Fibroblast of lung (primary cell): ENCODE data around the gene PDCD7. TPM values are rescaled to one million over a fixed set of nuclear protein-coding genes. Genes with fewer than 3 reads are reported as not detected.

Source experiments
- DNase-seq, 2 donors: peaks; one replicate each; pipeline versions ENCODE4 v3.0.0 to v3.0.0-alpha.2; 2010; ENCODE audit warnings: low read depth in 2 of 2
- H2AFZ ChIP-seq: 2 replicates; pipeline ENCODE4 v1.5.1; 2012; ENCODE audit warnings: low read length, control low read depth, inconsistent platforms
- H3K27ac ChIP-seq: 2 replicates; pipeline ENCODE4 v1.5.1; 2011; ENCODE audit warnings: low read length, control low read depth; ENCODE audit not compliant: insufficient read depth
- H3K27me3 ChIP-seq: 2 replicates; pipeline ENCODE4 v1.5.1; 2011; ENCODE audit warnings: mild to moderate bottlenecking, low read length; ENCODE audit not compliant: control insufficient read depth, insufficient read depth
- H3K36me3 ChIP-seq: 2 replicates; pipeline ENCODE4 v1.5.1; 2011; ENCODE audit warnings: low read length; ENCODE audit not compliant: control insufficient read depth, insufficient read depth
- H3K4me1 ChIP-seq: 2 replicates; pipeline ENCODE4 v1.5.1; 2011; ENCODE audit warnings: low read length; ENCODE audit not compliant: control insufficient read depth, insufficient read depth; ENCODE audit errors: extremely low read depth
- H3K4me2 ChIP-seq: 2 replicates; pipeline ENCODE4 v1.5.1; 2011; ENCODE audit warnings: low read length, control low read depth; ENCODE audit not compliant: insufficient read depth; ENCODE audit errors: extremely low read depth
- H3K4me3 ChIP-seq, 4 experiments: fragments of 200-600 bp in 1 of 4; sonication (generic) in 1 of 4; replicated peaks in 1 of 4; 2 replicates each; pipeline ENCODE4 v1.5.1; 2011 to 2016; ENCODE audit warnings: low read length in 4 of 4, low read depth in 3 of 4, mild to moderate bottlenecking in 3 of 4, control low read depth in 2 of 4, inconsistent platforms in 1 of 4, mixed read lengths in 1 of 4; ENCODE audit not compliant: insufficient read depth in 1 of 4; ENCODE audit errors: control extremely low read depth in 1 of 4
- H3K79me2 ChIP-seq: 2 replicates; pipeline ENCODE4 v1.5.1; 2012; ENCODE audit warnings: mild to moderate bottlenecking, low read length, inconsistent platforms; ENCODE audit not compliant: control insufficient read depth, insufficient read depth
- H3K9ac ChIP-seq: 2 replicates; pipeline ENCODE4 v1.5.1; 2011; ENCODE audit warnings: mild to moderate bottlenecking, low read length, control low read depth; ENCODE audit not compliant: insufficient read depth
- H3K9me3 ChIP-seq: 2 replicates; pipeline ENCODE4 v1.5.1; 2012; ENCODE audit warnings: low read depth, low read length; ENCODE audit not compliant: control insufficient read depth, insufficient read depth
- H4K20me1 ChIP-seq: 2 replicates; pipeline ENCODE4 v1.5.1; 2011; ENCODE audit warnings: low read length; ENCODE audit not compliant: control insufficient read depth, insufficient read depth; ENCODE audit errors: extremely low read depth
- EZH2 ChIP-seq: IDR thresholded peaks from 2 replicates; pipeline ENCODE4 v1.5.1; 2012; ENCODE audit warnings: low read length, control low read depth, mild to moderate bottlenecking; ENCODE audit errors: missing control alignments
- polyA plus RNA-seq, 2 donors: library from polyadenylated mRNA; depleted of rRNA in 1 of 2; stranded (reverse) in 1 of 2; unstranded in 1 of 2; fragments of >200 nt; gene quantifications; 2 replicates each; pipeline ENCODE4 v1.2.1, GENCODE V29; 2011 to 2012; ENCODE audit warnings: missing spikeins in 1 of 2
- total RNA-seq: library from RNA; depleted of rRNA; stranded (reverse); fragments of >200 nt; gene quantifications from 2 replicates; pipeline ENCODE4 v1.2.1, GENCODE V29; 2014
- TF ChIP-seq, protein P1 (sequence below), 2 donors: IDR thresholded peaks in 1 of 2; conservative IDR thresholded peaks in 1 of 2; 1 replicate in 1 of 2; 2 replicates in 1 of 2; pipeline ENCODE4 v1.5.1; 2011 to 2012; ENCODE audit warnings: low read length in 2 of 2, control low read depth in 1 of 2, inconsistent platforms in 1 of 2, low read depth in 1 of 2, mild to moderate bottlenecking in 1 of 2

The PDCD7 gene
- total and polyA plus RNA-seq, 2 donors (not counting 1 experiment from before 2014, with no cell fraction given), result 17.0 to 21.7 TPM

DNA sequence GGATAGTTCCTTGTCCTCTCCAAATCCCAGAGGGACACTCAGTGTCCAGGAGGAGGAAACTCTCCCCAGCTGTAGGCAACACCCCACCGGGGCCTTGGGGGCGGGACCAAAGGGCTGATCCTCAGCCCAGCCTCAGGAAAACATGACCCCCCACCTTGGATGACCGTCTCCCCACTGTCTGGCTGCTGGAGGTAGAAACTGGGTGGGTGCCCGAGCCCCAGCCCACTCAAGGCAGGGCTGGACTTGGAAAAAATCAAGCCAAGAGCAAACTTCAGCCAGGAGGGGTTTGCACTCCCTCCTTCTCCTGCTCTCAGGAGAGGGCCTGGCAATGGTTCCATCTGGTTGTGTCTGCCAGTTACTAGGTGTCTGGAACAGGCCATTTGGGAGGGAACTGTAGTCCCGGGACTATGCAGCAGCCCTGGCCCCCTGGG, 62.2 kb downstream of the PDCD7 start:
- no peaks in the 10 kb centered on the region for H4K20me1 ChIP-seq
- H3K4me1 ChIP-seq, result peaks cover 44% of the 10 kb centered on the region
- no peak for TF ChIP-seq EZH2
- TF ChIP-seq, protein P1, sequence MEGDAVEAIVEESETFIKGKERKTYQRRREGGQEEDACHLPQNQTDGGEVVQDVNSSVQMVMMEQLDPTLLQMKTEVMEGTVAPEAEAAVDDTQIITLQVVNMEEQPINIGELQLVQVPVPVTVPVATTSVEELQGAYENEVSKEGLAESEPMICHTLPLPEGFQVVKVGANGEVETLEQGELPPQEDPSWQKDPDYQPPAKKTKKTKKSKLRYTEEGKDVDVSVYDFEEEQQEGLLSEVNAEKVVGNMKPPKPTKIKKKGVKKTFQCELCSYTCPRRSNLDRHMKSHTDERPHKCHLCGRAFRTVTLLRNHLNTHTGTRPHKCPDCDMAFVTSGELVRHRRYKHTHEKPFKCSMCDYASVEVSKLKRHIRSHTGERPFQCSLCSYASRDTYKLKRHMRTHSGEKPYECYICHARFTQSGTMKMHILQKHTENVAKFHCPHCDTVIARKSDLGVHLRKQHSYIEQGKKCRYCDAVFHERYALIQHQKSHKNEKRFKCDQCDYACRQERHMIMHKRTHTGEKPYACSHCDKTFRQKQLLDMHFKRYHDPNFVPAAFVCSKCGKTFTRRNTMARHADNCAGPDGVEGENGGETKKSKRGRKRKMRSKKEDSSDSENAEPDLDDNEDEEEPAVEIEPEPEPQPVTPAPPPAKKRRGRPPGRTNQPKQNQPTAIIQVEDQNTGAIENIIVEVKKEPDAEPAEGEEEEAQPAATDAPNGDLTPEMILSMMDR (conservative IDR thresholded peaks at IDR 0.05 in 1 of 2, IDR thresholded peaks at IDR 0.05 in 1 of 2; ENCODE audit: low read depth in 1 of 2, low read length in 2 of 2), result no peak
- no peak for DNase-seq
- H3K4me2 ChIP-seq, result no peak overlapping the region
- no peak overlapping the region for H3K9ac ChIP-seq
- no peaks in the 10 kb centered on the region for H3K9me3 ChIP-seq
- peaks cover 4% of the 10 kb centered on the region for H3K27me3 ChIP-seq
- no peak overlapping the region for H2AFZ ChIP-seq
- no peak overlapping the region for H3K4me3 ChIP-seq
- no peaks in the 10 kb centered on the region for H3K79me2 ChIP-seq
- no peak overlapping the region for H3K27ac ChIP-seq
- no peaks in the 10 kb centered on the region for H3K36me3 ChIP-seq

DNA sequence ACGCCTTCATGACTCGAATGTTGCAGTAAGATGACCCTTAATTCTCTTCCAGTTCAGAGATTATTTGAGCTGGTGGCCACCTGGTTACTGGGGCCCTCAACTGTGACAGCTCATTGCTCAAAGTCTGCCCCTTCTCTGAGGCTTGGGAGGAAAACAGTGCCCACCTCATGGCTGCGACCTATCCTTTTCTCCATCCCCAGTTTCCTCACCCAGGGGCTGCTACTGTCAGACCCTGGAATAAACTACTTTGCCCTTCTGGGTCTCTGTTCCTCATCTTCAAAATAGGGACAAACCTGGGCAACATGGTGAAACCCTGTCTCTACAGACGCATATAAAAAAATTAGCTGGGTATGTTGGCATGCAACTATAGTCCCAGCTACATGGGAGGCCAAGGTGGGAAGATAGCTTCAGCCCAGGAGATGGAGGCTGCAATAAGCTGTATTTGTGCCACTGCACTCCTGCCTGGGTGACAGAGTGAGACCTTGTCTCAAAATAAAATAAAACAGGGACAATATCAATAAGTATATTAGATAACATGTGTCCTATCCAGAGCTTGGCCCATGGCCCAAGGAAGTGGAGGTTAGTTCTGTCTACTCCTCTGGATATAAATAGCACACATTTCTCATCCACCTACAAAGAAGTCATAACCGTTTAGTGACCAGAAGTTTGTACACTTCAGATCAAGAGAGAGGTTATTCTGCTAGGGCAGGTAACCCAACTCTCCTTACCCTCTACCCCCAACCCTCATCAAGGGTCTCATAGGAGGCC, 63.6 kb downstream of the PDCD7 start:
- H2AFZ ChIP-seq, result no peak overlapping the region
- H3K27ac ChIP-seq, result peak overlapping the region; percentile 68
- H3K4me1 ChIP-seq, result peaks cover 44% of the 10 kb centered on the region
- no peak for DNase-seq
- peak overlapping the region; percentile 47 for H3K4me2 ChIP-seq
- H3K36me3 ChIP-seq, result no peaks in the 10 kb centered on the region
- no peak overlapping the region for H3K9ac ChIP-seq
- no peaks in the 10 kb centered on the region for H4K20me1 ChIP-seq
- no peaks in the 10 kb centered on the region for H3K9me3 ChIP-seq
- no peaks in the 10 kb centered on the region for H3K79me2 ChIP-seq
- no peak overlapping the region for H3K4me3 ChIP-seq
- H3K27me3 ChIP-seq, result peaks cover 7% of the 10 kb centered on the region
- TF ChIP-seq, protein P1 (conservative IDR thresholded peaks at IDR 0.05 in 1 of 2, IDR thresholded peaks at IDR 0.05 in 1 of 2; ENCODE audit: low read depth in 1 of 2, low read length in 2 of 2), result no peak
- no peak for TF ChIP-seq EZH2

DNA sequence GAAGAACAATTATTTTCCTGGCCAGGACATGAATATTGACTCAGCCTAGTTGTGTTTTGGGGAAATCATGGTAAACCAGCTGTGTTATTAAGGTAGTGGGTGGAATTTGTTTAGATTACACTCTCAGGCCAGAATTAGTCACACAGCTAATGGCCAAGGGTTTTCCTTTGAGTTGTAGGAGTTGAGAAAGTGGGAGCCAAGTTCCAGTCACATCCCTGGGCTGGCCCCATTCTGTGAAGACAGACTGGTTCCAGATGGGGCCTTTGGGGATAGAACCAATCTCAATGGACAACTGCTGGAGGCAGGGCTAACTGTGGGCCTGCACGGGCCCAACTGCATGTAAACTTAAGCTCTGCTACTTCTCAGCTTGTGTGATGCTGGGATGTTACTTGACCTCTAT, 64.4 kb downstream of the PDCD7 start:
- H3K27me3 ChIP-seq, result peaks cover 9% of the 10 kb centered on the region
- DNase-seq, result peak; percentile 95 to 100
- peaks cover 44% of the 10 kb centered on the region for H3K4me1 ChIP-seq
- no peaks in the 10 kb centered on the region for H3K9me3 ChIP-seq
- no peaks in the 10 kb centered on the region for H4K20me1 ChIP-seq
- no peak overlapping the region for H3K9ac ChIP-seq
- H3K79me2 ChIP-seq, result no peaks in the 10 kb centered on the region
- H3K4me2 ChIP-seq, result no peak overlapping the region
- H3K36me3 ChIP-seq, result no peaks in the 10 kb centered on the region
- H2AFZ ChIP-seq, result no peak overlapping the region
- peak overlapping the region; percentile 78 for H3K27ac ChIP-seq
- H3K4me3 ChIP-seq, result no peak overlapping the region
- TF ChIP-seq, protein P1 (conservative IDR thresholded peaks at IDR 0.05 in 1 of 2, IDR thresholded peaks at IDR 0.05 in 1 of 2; ENCODE audit: low read depth in 1 of 2, low read length in 2 of 2), result no peak
- no peak for TF ChIP-seq EZH2
